Bronchial epithelial cell (primary cell): ENCODE results near the gene FLAD1. TPM values are rescaled to one million over a fixed set of nuclear protein-coding genes. Genes with fewer than 3 reads are reported as not detected.

ENCODE experiments used
- DNase-seq: peaks from one replicate; pipeline ENCODE4 v3.0.0-alpha.2; 2010; ENCODE audit warnings: low read depth
- FAIRE-seq: peaks from 2 replicates; lab custom pipeline; 2011; peaks lifted over from hg19 to GRCh38; lab: Jason Lieb, UNC
- H3K27me3 ChIP-seq: 2 replicates; pipeline ENCODE4 v1.5.1; 2011; ENCODE audit warnings: low read length; ENCODE audit not compliant: control insufficient read depth, insufficient read depth
- H3K36me3 ChIP-seq: 2 replicates; pipeline ENCODE4 v1.5.1; 2011; ENCODE audit warnings: low read length; ENCODE audit not compliant: control insufficient read depth, insufficient read depth
- H3K4me3 ChIP-seq: 2 replicates; pipeline ENCODE4 v1.5.1; 2011; ENCODE audit warnings: mild to moderate bottlenecking, low read depth, low read length, control low read depth
- CTCF ChIP-seq: IDR thresholded peaks from 2 replicates; pipeline ENCODE4 v1.5.1; 2011; ENCODE audit warnings: mild to moderate bottlenecking, moderate library complexity, low read length, control low read depth, inconsistent platforms; ENCODE audit not compliant: insufficient read depth, severe bottlenecking
- total RNA-seq: library from RNA; depleted of rRNA; stranded (reverse); fragments of >200 nt; gene quantifications from 2 replicates; pipeline ENCODE4 v1.2.1, GENCODE V29; 2014

Gene FLAD1
- 40.8 and 49.3 TPM in 2 replicates for total RNA-seq

GRCh38 chr1:154982897-154983648 lies at the start of gene FLAD1:
Gene FLAD1 (plus strand): TSS chr1:154983344. CDS start chr1:154983695, 351 bp downstream.
- no peak for TF ChIP-seq CTCF
- H3K27me3 ChIP-seq = no peaks in the 10 kb centered on the region
- H3K36me3 ChIP-seq = peaks cover 6% of the 10 kb centered on the region
- DNase-seq (peak; percentile 100), FAIRE-seq (no peak)
- H3K4me3 ChIP-seq = peak within 1 kb of the TSS; percentile 66

- no peak for DNase-seq
- Histone ChIP-seq H3K27me3 (no peaks in the 10 kb centered on the region), H3K4me3 (no peak overlapping the region), H3K36me3 (peaks cover 2% of the 10 kb centered on the region)
- no peak for TF ChIP-seq CTCF
- FAIRE-seq = no peak
Observed at GRCh38 chr1:154934358-154934948, 48.7 kb upstream of the FLAD1 start.

GRCh38 chr1:154935749-154936554 lies 47.2 kb upstream of the FLAD1 start:
- no peak for TF ChIP-seq CTCF
- H3K27me3 ChIP-seq = no peaks in the 10 kb centered on the region
- DNase-seq (no peak), FAIRE-seq (no peak)
- H3K4me3 ChIP-seq = peak overlapping the region; percentile 67
- peaks cover 2% of the 10 kb centered on the region for H3K36me3 ChIP-seq

- Histone ChIP-seq H3K27me3 (no peaks in the 10 kb centered on the region), H3K36me3 (no peaks in the 10 kb centered on the region), H3K4me3 (peak within 1 kb of the TSS; percentile 67)
- DNase-seq (peak; percentile 84), FAIRE-seq (no peak)
- TF ChIP-seq CTCF = peak; percentile 60
Observed at GRCh38 chr1:154936555-154937084, 46.5 kb upstream of the FLAD1 start, which contains the start of gene PMVK. Gene PMVK (minus strand): TSS chr1:154936719. CDS start chr1:154936685, 34 bp downstream.

GRCh38 chr1:154937085-154937987 lies 45.8 kb upstream of the FLAD1 start:
- FAIRE-seq = no peak
- peak; percentile 94 for DNase-seq
- Histone ChIP-seq H3K36me3 (no peaks in the 10 kb centered on the region), H3K27me3 (no peaks in the 10 kb centered on the region), H3K4me3 (peak overlapping the region; percentile 67)
- no peak for TF ChIP-seq CTCF
